ENCODE data around the gene LRRC4C.

The LRRC4C gene

DNA sequence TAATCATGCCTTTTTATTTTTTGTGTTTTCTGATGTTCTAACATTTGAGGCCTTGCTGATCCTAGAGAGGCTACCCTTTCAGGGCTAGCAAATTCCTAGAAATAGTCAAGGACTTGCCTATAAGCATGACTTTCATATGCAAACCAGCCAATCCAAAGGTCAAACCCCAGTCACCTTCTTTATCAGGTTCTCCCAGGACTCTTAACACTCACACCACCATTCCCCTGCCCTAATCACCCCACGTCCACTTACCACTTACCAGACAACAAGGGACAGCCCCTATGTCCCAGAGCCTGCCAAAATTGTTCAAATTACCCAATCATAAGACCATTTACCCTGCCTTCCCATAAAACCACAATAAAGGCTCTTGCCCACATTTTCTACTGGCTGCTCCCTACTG lies 1339.8 kb downstream of the LRRC4C start:
- H3K9ac ChIP-seq (ENCODE audit: low read depth, low read length): no peak overlapping the region

DNA sequence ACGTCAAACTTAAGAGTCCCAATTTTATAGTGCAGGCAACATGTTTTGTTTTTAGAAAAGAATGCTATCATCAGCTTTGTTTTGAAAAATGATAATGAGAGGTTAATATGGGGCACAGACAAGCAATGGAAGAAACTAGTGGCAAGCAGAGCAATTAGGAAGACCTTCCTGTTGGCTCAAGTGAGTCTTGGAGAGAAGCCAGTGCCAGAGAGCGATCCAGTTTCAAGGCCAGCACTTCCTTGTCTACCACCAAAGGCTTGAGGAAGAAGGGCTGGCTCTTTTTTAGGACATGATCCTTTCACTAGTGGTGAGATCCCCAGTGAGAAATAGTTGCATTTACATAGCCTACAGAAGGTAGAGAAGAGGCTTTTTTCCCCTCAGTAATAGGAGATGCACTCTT lies 1340.7 kb downstream of the LRRC4C start:
- Histone ChIP-seq H3K36me3 (ENCODE audit: control insufficient read depth, insufficient read depth, low read length) (no peaks in the 10 kb centered on the region), H3K4me1 (ENCODE audit: control insufficient read depth, insufficient read depth, low read length) (peaks cover 5% of the 10 kb centered on the region), H3K27me3 (ENCODE audit: control insufficient read depth, insufficient read depth, low read length) (no peaks in the 10 kb centered on the region; the same call in 1 of the 2 replicates), H3K27ac (ENCODE audit: low read depth, low read length) (no peak overlapping the region), H3K4me3 (ENCODE audit: low read depth, low read length) (no peak overlapping the region), H3K9ac (ENCODE audit: low read depth, low read length) (no peak overlapping the region), H3K9me3 (ENCODE audit: control insufficient read depth, insufficient read depth, low read length) (no peaks in the 10 kb centered on the region)

More for the DNA sequence above, 1339.8 kb downstream of the LRRC4C start:
- peaks cover 5% of the 10 kb centered on the region for H3K4me1 ChIP-seq (ENCODE audit: control insufficient read depth, insufficient read depth, low read length)
- H3K27ac ChIP-seq (ENCODE audit: low read depth, low read length): no peak overlapping the region
- no peak overlapping the region for H3K4me3 ChIP-seq (ENCODE audit: low read depth, low read length)
- H3K27me3 ChIP-seq (ENCODE audit: control insufficient read depth, insufficient read depth, low read length): no peaks in the 10 kb centered on the region; the same call in 1 of the 2 replicates
- H3K36me3 ChIP-seq (ENCODE audit: control insufficient read depth, insufficient read depth, low read length): no peaks in the 10 kb centered on the region
- no peaks in the 10 kb centered on the region for H3K9me3 ChIP-seq (ENCODE audit: control insufficient read depth, insufficient read depth, low read length)

DNA sequence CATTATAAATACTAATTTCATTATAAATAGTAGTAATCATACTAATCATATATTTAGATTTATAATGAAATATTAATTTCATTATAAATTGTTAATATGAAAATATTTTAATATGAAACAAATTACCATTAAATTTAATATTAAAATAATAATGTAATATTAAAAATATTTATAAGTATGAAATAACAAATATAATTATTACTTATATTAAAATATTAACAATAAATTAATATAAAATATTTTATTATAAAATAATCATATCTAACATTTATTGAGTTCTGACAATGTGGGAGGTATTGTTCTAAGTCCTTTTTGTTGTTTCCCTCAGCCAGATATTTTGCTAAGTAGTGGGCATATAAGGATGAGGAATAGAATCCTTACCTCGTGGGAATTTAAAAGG lies 1341.4 kb downstream of the LRRC4C start:
- Histone ChIP-seq H3K27ac (ENCODE audit: low read depth, low read length) (no peak overlapping the region), H3K36me3 (ENCODE audit: control insufficient read depth, insufficient read depth, low read length) (no peaks in the 10 kb centered on the region), H3K4me3 (ENCODE audit: low read depth, low read length) (no peak overlapping the region), H3K27me3 (ENCODE audit: control insufficient read depth, insufficient read depth, low read length) (no peaks in the 10 kb centered on the region; the same call in 1 of the 2 replicates), H3K9me3 (ENCODE audit: control insufficient read depth, insufficient read depth, low read length) (no peaks in the 10 kb centered on the region), H3K9ac (ENCODE audit: low read depth, low read length) (no peak overlapping the region), H3K4me1 (ENCODE audit: control insufficient read depth, insufficient read depth, low read length) (peaks cover 5% of the 10 kb centered on the region)

DNA sequence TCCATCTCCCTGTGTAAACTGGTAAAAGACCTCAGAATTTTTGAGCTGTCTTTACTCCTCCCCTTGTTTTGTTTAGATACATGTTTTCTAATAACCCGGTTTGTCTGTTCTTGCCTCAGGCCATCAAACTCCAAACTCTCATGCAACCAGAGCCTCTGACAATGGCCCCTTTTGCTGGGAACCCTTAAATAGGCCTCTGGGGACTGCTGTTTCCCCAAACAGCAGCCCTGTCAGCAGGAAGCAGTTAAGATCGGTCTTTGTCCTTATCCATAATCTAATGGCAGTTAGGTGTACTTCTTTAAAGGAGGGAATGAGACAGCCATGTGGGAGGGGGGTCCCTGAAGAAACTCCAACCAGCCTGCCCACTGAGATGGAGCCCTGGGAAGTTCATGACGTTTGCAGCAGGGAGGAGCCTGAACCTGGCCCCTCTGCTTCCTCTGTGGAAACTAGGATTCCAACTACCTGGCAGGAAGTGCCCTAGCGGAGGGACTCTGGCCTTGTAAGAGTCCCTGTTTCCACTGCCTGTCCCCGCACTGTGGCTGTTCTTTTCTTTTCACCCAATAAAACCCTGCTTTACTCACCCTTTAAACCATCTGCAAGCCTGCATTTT lies 1354.4 kb downstream of the LRRC4C start:
- Histone ChIP-seq H3K4me1 (ENCODE audit: control insufficient read depth, insufficient read depth, low read length) (0 out of 2 replicates have a peak, but pooled peaks cover 2% of the 10 kb centered on the region), H3K9me3 (ENCODE audit: control insufficient read depth, insufficient read depth, low read length) (no peaks in the 10 kb centered on the region), H3K9ac (ENCODE audit: low read depth, low read length) (no peak overlapping the region), H3K27me3 (ENCODE audit: control insufficient read depth, insufficient read depth, low read length) (no peaks in the 10 kb centered on the region), H3K4me3 (ENCODE audit: low read depth, low read length) (no peak overlapping the region), H3K36me3 (ENCODE audit: control insufficient read depth, insufficient read depth, low read length) (no peaks in the 10 kb centered on the region), H3K27ac (ENCODE audit: low read depth, low read length) (no peak overlapping the region)

DNA sequence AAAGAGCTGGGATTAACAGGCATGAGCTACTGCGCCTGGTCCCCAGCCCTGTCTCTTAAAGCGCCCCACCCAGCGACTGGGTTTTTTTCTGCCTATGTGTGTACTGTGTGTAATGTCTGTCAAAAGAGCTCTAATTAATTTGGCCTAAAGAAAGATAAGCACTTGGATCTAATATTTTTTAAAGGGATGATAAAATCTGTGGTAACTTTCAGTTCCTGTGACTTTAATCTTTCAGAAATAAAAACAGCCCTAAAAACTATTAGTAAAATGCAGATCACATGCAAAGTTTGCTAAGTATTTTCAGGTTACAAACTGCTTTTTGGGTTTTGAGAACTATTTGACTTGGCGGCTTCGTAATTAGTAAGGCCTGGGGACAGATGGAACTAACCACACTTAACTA lies 1358.7 kb downstream of the LRRC4C start:
- no peak overlapping the region for H3K9ac ChIP-seq (ENCODE audit: low read depth, low read length)
- no peak overlapping the region for H3K27ac ChIP-seq (ENCODE audit: low read depth, low read length)
- H3K4me1 ChIP-seq (ENCODE audit: control insufficient read depth, insufficient read depth, low read length): 0 out of 2 replicates have a peak, but pooled peaks cover 9% of the 10 kb centered on the region
- H3K36me3 ChIP-seq (ENCODE audit: control insufficient read depth, insufficient read depth, low read length): no peaks in the 10 kb centered on the region
- no peak overlapping the region for H3K4me3 ChIP-seq (ENCODE audit: low read depth, low read length)
- H3K9me3 ChIP-seq (ENCODE audit: control insufficient read depth, insufficient read depth, low read length): no peaks in the 10 kb centered on the region
- H3K27me3 ChIP-seq (ENCODE audit: control insufficient read depth, insufficient read depth, low read length): no peaks in the 10 kb centered on the region

DNA sequence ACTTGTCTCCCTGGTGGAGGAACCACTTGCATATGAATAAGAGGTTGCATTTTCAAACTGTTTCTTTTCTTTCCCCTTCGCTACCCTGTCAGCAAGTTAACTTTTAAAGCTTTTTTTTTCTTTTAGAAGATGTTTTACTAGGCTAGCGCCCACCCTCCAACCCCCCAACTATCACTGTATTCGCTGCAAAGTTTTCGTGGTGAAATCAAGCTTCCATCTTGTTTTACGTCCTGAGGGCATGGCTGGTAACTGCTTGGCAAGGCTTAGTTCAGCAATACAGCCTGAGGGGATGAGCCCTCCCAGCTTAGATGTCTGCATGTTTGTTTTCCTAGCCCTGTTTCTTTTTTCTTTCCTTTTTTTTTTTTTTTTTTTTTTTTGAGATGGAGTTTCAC lies 1359.3 kb downstream of the LRRC4C start:
- Histone ChIP-seq H3K36me3 (ENCODE audit: control insufficient read depth, insufficient read depth, low read length) (no peaks in the 10 kb centered on the region), H3K4me1 (ENCODE audit: control insufficient read depth, insufficient read depth, low read length) (0 out of 2 replicates have a peak, but pooled peaks cover 9% of the 10 kb centered on the region), H3K9me3 (ENCODE audit: control insufficient read depth, insufficient read depth, low read length) (no peaks in the 10 kb centered on the region), H3K9ac (ENCODE audit: low read depth, low read length) (no peak overlapping the region), H3K4me3 (ENCODE audit: low read depth, low read length) (no peak overlapping the region), H3K27me3 (ENCODE audit: control insufficient read depth, insufficient read depth, low read length) (no peaks in the 10 kb centered on the region), H3K27ac (ENCODE audit: low read depth, low read length) (no peak overlapping the region)

DNA sequence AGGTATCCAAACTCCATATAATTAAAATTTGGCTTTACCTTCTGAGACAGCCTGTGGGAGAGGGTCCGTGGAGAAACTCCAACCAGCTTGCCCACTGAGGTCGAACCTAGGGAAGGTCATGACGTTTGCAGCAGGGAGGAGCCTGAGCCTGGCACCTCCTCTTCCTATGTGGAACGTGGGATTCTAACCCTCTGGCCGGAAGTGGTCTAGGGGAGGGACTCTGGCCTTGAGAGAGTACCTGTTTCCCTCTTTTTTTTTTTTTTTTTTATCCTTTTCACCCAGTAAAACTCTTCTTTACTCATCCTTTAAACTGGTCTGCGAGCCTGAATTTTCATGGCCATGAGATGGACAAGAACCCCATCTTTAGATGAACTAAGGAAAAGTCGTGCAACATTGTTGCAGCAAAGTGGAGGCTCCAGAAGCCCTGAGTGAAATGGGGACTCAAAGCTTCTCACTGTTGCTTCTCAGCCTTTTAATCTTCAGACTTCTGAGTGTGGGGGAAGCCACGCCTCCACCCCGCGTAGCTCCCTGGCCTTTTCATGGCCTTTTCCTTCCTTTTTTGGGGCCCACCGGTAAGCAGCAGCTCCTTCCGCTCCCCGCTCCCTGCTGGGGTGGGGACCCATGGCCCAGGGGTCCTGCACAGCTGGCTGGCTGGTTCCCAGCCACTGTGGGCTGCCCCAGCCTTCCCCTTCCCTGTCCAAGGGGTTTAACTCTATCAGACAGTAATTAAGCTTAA lies 1359.9 kb downstream of the LRRC4C start:
- Histone ChIP-seq H3K27ac (ENCODE audit: low read depth, low read length) (peak overlapping the region; percentile 10), H3K9me3 (ENCODE audit: control insufficient read depth, insufficient read depth, low read length) (no peaks in the 10 kb centered on the region), H3K36me3 (ENCODE audit: control insufficient read depth, insufficient read depth, low read length) (no peaks in the 10 kb centered on the region), H3K4me3 (ENCODE audit: low read depth, low read length) (no peak overlapping the region), H3K27me3 (ENCODE audit: control insufficient read depth, insufficient read depth, low read length) (no peaks in the 10 kb centered on the region), H3K9ac (ENCODE audit: low read depth, low read length) (no peak overlapping the region), H3K4me1 (ENCODE audit: control insufficient read depth, insufficient read depth, low read length) (0 out of 2 replicates have a peak, but pooled peaks cover 9% of the 10 kb centered on the region)

DNA sequence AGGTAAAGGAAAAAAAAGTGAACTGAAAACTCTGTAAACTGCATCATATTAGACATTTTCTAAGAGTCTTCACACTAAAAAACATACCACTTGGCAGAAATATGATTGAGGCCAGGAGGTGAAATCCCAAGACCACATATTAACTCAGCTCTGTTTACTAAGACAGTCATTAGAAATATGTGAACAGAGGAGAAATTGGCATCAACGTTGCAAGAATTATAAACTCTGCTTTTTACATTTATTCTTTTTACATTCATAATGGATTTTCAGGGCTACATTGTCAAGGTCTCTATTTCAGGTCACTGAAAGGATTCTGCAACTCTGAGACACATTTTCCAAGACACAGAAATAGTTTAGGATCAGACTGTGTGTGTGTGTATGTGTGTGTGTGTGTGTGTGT lies 1364.0 kb downstream of the LRRC4C start:
- no peaks in the 10 kb centered on the region for H3K36me3 ChIP-seq (ENCODE audit: control insufficient read depth, insufficient read depth, low read length)
- no peak overlapping the region for H3K4me3 ChIP-seq (ENCODE audit: low read depth, low read length)

DNA sequence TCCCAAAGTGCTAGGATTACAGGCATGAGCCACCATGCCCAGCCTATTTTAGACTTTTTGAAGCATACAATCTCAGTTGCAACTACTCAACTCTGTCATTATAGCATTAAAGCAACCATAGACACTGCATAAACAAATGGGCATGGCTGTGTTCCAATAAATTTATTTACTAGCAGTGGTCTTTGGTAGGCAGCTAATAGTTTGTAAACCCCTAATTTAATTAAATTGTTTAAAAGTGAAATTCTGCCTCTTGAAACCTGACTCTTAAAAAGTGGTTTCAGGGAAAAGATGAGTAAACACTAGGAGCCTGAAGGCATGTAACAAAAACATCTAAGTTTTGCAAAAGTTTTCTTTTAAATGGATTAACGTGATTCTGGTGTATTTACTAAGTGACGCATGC lies 1364.5 kb downstream of the LRRC4C start:
- Histone ChIP-seq H3K36me3 (ENCODE audit: control insufficient read depth, insufficient read depth, low read length) (no peaks in the 10 kb centered on the region), H3K9ac (ENCODE audit: low read depth, low read length) (no peak overlapping the region), H3K9me3 (ENCODE audit: control insufficient read depth, insufficient read depth, low read length) (no peaks in the 10 kb centered on the region), H3K4me3 (ENCODE audit: low read depth, low read length) (no peak overlapping the region), H3K27ac (ENCODE audit: low read depth, low read length) (no peak overlapping the region), H3K27me3 (ENCODE audit: control insufficient read depth, insufficient read depth, low read length) (no peaks in the 10 kb centered on the region), H3K4me1 (ENCODE audit: control insufficient read depth, insufficient read depth, low read length) (0 out of 2 replicates have a peak, but pooled peaks cover 6% of the 10 kb centered on the region)

More for the DNA sequence above, 1364.0 kb downstream of the LRRC4C start:
- Histone ChIP-seq H3K27me3 (ENCODE audit: control insufficient read depth, insufficient read depth, low read length) (no peaks in the 10 kb centered on the region), H3K4me1 (ENCODE audit: control insufficient read depth, insufficient read depth, low read length) (0 out of 2 replicates have a peak, but pooled peaks cover 9% of the 10 kb centered on the region), H3K27ac (ENCODE audit: low read depth, low read length) (no peak overlapping the region), H3K9ac (ENCODE audit: low read depth, low read length) (no peak overlapping the region), H3K9me3 (ENCODE audit: control insufficient read depth, insufficient read depth, low read length) (no peaks in the 10 kb centered on the region)

DNA sequence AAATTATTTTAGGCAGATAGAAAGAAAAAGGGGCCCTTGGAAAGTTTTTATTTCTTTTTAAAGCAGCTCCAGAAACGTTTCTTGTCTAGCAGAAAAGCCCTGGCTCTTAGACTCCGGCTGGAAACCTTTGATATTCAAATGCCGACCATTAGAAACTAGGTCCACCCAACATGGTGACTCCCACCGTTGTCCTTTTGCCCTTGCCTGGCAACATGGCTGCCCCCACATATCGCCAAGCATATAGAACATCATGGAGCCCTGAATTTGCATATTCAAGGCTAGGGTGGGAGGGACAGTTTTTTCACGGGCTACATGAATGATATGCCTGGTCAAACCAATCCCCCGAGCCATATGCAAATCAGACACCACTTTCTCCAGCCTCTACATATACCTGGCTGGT lies 1379.0 kb downstream of the LRRC4C start:
- no peaks in the 10 kb centered on the region for H3K36me3 ChIP-seq (ENCODE audit: control insufficient read depth, insufficient read depth, low read length)
- no peak overlapping the region for H3K4me3 ChIP-seq (ENCODE audit: low read depth, low read length)
- no peaks in the 10 kb centered on the region for H3K4me1 ChIP-seq (ENCODE audit: control insufficient read depth, insufficient read depth, low read length)
- no peak overlapping the region for H3K9ac ChIP-seq (ENCODE audit: low read depth, low read length)
- H3K9me3 ChIP-seq (ENCODE audit: control insufficient read depth, insufficient read depth, low read length): 0 out of 2 replicates have a peak, but pooled peaks cover 4% of the 10 kb centered on the region
- H3K27ac ChIP-seq (ENCODE audit: low read depth, low read length): no peak overlapping the region
- H3K27me3 ChIP-seq (ENCODE audit: control insufficient read depth, insufficient read depth, low read length): no peaks in the 10 kb centered on the region
